HG02840 (cell line): Measurements from ENCODE around the gene SH3BGRL2.

Source experiments
- ATAC-seq: cut with Tn5 transposase; IDR thresholded peaks from one replicate; pipeline ENCODE4 v1.9.1; 2021; ENCODE audit warnings: mild to moderate bottlenecking, moderate library complexity, moderate number of reproducible peaks; ENCODE audit not compliant: unreplicated experiment, low FRiP score

The SH3BGRL2 gene

DNA sequence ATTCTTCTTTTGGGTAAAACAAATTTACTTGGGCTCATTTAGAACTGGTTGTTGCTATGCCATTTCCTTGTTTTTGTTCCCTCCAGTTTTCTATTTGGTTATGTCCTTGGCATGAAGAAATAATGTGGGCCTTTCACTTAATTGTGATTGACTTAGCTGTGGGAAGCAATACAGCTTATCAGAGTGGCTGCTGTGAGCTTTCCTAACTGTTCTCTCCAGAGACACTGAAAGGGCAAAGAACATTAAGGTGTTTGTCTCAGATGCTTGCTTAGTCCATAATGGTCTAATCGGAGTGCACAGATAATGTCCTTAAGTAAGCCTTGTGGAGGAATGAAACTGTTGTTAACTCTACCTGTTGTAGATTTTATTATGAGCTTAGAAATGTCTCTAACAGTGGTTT lies 56.6 kb downstream of the SH3BGRL2 start:
- ATAC-seq, result no peak

DNA sequence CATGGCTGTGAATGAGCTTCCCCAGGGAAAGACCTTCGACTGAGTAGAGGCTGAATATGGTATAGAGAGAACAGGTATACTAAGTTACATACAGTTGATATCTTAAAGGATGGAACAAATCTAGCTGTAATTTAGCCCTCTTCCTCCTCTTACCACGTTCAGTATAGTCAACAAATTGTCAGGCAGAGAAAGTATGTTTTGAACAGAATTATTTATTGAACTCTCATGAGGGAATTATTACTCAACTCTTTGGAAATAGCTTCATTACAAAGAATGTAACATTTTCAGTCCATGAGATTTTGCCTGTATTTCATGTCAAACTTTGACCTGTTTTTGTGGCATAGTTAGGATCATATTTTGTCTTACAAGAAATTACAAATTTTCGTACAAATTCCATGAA lies 63.0 kb downstream of the SH3BGRL2 start:
- no peak for ATAC-seq

DNA sequence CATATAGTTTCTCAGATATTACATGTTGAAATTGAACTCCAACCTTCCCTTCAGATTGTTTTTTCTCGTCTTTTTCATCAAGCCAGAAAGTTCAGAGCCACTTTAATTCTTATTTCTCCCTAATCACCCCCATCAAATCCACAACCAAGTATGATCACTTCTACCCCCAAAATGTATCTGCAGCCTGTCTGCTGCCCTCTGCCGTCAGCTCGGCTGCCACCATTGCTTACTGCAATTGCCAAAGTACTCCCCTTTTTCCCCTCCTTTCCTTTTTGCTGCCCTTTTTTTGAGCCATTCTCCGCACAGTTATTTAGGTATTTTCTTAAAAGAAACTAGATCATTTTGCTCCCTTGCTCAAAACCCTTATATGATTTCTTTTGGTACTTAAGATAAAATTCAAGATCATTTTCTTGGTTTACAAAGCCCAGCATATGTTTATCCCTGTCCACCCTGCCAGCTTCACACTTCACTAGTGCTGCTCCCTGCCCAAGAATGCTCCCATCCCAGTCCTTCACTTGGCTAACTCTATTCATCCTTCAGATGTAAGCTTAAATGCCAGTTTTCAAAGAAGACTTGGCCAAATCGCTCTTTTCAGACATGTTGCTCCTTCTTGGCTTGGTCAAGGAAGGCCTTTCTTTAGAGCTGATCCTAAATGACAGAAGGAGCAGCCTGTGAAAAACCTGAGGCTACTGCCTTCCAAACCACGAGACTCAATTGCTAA lies 63.7 kb downstream of the SH3BGRL2 start:
- ATAC-seq, result no peak

DNA sequence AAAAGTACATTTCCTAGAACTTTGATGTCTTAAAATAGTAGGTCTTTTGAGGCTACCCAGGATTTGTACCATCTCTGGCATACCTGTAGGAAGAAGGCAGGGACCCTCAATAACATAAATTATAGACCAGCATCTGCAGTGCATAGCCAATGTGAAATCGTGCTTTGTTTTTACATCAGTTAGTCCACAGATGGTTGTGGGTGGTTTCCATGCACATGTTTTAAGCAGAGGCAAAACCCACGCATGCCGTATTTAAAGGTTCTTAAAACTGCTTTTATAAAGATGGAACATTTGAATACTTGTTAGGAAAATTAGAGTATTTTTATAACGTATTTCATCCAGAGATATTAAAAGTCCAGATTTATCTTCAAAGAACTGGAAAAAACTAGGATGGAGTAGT lies 66.3 kb downstream of the SH3BGRL2 start:
- no peak for ATAC-seq

DNA sequence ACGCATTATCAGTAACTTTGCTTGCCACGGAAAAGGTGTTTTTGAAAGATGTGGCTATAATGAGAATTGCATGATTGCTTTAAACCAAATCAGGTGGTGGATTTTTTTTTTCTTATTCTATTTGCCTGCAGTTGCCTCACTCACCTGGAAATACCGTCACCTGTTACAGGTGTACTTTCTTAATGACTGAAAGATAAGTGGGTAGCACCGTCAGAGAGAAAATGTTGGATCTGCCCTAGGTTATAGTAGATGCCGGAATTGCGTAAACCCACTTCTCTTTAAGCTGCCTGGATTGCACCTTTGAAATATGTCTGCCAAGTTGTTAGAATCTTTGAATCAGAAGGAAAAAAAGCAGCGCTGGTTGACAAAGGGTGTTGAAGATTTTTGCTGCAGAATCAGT lies 68.5 kb downstream of the SH3BGRL2 start:
- ATAC-seq, result no peak

DNA sequence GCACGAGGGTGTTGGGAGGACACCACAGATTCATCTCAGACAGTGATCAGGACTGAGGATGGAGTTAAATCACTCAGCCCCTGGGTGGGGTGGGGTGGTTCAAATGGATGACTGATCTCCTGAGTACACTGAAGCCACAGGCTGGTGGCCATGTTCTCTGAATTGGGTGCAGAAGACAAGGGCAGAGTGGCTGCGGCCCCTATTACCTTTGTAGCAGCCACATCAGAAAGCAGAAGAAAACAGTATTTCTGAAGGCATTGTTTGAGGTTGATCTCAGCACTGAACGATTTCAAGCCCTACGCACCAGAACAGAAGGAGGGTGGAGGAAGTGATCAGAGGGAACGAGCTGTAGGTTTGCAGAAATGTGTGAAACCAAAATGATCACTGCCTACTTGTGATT lies 71.6 kb downstream of the SH3BGRL2 start:
- ATAC-seq, result no peak

DNA sequence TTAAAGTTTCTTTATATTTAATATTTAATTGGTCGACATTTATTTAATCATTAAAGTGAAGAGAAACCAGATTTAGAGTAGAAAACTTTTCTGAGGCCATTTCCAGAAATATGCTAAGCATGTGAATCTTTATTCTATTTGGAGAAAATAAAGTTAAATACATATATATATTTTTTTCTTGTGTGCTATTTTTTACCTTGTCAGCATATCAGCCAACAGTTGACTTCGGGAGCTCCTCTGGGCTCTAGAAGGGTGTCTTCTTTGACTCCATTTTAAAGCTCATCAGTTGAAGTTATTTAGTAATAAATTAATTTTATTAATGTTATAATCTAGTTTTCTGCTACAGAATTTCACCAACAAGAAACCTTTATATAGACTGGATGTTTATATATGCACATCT lies 73.1 kb downstream of the SH3BGRL2 start:
- no peak for ATAC-seq

DNA sequence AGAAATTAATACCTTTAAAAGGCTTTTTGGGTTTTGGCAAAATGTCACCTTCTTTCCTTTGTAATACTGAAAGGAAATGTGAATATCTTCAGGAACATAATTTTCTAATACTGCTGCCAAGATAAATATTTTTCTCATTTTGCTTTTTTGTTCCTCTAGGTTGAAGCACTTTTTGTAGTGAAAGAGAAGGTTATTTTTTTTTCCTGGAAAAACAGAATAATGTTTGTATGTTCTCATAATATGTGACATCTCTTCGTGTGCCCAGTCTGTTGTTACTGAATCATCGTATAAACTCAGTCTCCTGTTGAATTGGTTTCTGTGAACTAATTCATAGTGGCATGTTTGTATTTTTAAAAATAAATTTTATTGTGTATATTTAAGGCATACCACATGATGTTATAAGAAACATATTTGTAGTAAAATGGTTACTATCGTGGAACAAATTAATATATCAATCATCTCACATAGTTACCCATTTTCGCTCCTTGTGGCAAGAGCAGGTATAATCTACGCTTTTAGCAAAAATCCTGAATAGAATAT lies 74.4 kb downstream of the SH3BGRL2 start:
- ATAC-seq, result no peak

DNA sequence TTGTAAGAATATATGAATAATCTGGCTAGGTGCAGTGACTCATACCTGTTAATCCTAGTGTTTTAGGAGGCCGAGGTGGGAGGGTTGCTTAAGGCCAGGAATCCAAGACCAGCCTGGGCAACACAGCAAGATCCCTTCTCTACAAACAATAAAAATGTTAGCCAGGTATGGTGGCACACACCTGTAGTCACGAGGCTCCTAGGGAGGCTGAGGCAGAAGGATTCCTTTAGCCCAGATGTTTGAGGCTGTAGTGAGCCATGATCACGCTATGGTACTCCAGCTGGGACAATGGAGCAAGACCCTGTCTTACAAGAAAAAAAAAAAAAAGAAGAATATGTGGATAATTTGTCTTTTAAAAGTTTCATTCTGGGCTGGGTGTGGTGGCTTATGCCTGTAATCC lies 75.4 kb downstream of the SH3BGRL2 start:
- no peak for ATAC-seq

DNA sequence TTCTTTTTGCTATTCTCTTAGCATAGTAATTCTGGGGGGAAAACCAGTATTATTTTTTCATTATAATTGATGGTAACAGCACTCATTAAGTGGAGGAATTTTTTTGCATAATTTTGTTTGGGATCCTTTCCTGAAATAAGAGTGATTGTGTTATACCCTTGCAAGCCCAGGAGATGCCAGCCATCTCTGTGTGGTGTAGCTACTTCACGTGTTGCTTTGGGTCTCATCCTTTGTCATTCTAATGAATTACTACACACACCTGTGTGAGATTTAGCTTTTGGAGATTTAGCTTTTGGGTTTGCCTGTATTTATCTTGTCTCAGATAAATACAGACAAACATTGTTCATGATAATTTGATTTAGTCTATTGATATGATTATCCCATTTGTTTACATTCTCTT lies 76.5 kb downstream of the SH3BGRL2 start:
- no peak for ATAC-seq

DNA sequence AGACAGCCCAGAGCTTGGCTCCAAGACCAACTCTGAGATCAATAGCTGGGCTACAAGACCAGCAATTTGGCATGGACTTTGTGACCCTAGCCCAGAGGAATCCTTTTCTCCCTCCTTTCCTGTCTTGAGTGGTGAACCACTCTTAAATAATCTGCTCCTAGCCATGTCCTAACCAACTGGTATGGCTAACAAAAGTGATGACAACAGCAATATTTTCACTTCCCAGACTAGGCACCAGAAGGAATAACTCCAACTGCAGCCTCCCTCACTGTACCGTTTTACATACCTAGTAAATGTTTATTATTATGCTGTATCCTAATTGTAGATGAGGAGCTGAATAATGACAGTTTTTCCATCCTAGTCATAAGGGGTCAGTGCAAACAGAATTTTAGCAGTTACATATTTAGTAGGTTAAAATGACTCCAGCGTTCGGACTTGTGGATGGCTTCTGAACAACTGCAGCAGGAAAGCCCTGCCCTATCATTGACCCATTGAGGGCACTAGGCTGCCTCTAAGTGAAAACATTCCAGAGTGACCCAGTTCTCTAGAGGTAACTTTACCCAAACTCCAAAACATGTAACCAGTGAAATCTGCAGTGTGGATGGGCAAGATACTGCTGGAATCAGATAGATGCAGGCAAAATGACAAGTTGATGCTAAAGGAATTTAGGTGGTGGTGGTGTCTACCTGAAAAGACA lies 77.1 kb downstream of the SH3BGRL2 start:
- ATAC-seq, result no peak

DNA sequence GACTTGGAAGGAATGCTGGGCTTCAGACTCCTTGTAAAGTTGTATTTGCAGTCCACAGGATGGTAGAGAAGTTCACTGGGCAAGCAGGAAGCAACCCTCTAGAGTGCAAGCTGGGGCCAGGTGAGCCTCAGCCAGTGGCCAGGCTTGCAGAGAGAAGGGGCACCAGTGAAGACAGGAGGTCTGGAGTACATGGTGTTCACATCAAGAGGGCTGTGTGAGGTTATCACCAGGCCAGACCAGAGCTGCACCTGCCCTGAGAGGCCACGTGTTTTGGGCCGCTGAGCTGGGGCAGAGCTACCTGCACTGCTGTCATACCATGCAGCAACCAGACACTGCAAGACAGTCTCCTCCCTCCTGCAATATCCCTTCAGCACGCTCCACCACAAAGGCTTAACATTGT lies 79.0 kb downstream of the SH3BGRL2 start:
- no peak for ATAC-seq

DNA sequence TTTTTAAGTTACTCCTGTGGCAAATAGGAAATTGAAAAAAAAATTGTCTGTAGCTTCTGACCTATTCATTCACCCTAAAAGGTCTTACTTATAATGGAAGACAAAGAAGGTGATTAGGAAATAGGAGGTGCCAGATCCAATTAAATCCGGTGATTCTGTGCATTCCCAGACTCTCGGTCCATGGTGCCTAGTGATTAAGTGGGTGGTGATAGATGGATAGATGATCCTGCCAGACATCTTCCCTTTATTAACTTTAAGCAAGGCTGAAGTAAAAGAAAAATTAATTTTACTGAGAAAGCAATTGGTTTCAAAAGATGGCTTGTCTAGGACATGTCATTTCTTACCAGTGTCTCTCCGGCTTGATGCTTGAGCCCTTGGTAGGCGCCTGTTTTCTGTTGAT lies 80.0 kb downstream of the SH3BGRL2 start:
- no peak for ATAC-seq

DNA sequence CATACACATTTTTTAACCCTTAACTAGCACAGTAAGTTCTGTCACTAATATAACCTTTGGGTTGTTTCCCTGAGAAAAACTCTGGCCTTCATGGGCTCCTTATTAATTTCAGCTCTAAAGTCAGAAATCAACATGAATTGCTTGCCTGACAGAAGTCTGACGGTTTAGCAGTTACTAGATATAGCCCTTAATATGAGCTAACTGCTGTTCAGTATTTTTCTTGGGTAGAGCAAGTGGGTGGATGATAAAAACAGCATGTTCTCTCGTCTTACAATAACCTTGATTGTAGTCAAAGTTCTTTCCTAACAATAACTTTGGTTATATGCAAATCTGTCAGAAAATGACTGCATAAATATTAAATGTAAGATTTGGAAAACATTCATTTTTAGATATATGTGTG lies 81.0 kb downstream of the SH3BGRL2 start:
- no peak for ATAC-seq

DNA sequence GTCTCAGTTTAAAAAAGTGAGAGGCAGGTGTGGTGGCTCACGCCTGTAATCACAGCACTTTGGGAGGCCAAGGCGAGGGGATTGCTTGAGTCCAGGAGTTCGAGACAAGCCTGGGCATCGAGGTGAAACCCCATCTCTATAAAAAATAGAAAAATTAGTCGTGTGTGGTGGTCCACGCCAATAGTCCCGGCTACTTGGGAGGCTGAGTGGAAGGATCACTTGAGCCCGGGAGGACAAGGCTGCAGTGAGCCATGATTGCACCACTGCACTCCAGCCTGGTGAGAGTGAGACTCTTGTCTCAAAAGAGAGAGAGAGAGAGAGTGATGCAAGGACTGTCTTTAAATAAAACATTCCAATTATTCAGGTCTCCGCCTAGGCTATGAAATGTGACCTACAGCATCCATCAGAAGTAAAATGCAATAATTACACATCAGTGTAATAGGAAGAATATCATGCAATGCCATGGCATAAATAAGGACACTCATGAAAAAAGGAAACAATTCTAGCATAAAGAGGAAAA lies 81.5 kb downstream of the SH3BGRL2 start:
- no peak for ATAC-seq

DNA sequence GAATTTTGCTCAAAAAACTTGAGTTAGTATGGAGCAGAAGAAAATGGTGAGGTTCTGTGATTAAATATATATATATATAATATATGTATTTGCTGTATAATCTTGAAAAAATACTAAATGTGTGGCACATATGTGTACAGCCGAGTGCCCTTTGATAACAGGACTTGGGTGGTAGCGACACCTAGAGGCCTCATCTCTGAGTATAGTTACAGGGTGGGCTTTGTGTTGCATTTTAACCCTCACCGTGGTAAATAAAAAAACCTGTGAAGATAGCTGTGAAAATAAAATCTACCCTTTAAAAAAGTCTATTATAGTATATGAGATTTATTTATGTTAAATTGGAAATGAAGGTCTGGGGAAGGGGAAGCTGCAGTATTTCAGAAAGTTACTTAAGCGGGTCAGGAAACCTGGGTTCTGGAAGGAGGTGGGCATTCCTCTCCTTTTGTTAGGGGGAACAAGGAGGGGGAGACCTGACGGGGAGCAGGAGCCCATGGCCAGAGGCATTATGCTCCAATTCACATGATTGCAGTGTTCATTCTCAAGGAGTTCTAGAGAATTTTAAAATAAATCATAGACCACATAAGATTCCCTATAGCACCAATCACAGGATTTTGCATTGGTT lies 82.7 kb downstream of the SH3BGRL2 start:
- ATAC-seq, result no peak

DNA sequence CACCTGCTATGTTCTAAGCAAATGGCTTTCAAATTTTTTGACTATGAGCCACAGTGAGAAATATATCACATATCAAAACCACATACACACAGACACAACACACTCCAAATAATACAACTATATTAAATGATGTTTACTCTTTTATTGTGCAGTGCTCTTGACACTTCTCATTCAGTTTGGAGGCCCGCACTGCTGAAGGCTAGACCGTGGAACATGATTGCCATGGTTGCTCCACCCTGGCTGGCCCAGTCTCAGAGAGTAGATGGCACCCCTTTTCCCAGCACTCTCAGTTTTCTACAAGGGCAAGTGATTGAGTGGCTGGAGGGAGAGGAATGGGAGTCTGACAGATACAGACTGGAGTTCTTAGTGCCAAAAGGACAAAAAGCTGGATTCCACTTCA lies 86.9 kb downstream of the SH3BGRL2 start:
- ATAC-seq, result no peak

DNA sequence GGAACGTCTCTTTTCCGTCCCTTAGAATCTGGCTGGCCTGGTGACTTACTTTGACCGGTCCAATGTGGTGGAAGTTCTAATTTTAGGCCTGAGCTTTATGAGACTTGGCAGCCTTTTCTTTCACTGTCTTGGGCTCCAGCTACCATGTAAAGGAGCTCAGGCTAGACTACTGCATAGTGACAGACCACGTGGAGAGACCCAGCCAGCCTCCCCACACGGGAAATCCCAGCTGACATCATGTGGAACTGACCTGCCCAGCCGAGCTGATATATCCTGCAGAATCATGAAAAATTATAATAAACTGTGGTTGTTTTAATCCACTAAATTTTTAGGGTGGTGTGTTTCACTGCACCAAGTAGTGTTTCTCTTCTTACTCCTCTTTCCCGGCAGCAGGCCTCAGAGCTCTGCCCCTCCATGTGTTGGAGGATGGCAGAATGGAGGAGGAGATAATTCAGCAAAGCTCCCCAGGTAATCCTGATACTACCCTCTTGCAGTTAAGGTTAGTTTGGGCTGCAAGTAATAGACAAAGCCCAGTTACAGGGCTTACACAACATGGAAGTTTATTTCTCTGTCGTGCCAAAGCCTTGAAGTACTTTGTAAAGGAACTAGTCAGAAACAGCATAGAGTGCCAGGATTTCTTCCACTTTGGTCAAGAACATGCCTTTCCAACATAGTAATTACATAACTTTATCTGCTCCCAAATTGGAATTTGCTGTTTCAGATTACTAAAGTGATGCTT lies 87.5 kb downstream of the SH3BGRL2 start:
- no peak for ATAC-seq

DNA sequence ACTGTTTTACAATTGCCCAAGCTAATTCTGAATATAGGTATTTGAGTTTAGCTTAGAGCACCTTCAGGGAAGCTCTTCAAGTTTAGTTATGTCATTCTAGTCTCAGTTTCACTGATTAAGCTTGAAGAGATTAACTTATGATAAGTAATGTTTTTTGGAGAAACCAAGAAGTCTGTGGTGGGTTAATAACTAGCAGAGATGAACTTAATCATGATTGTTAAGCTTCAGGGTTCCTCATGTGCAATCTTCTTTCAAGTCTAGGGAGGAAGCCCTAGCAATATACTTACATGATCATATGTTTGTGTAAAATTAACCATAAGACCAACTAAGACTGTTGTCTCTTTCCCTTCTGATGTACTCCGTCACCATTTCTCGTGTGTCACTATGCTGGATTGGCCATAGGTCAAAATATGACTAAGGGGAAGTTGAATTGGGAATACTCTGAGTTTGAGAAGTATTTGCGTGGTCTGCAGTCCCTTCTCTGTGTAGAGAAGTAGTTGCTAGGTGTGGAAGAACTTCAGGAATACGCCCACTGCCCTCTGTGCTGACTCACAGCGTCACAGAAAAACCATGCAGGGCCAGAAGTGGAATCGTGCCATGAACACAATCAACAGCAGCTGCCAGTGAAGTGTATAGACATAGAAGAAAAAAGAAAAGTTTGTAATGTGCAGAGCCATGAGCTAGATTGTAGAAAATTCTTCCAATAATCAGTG lies 88.3 kb downstream of the SH3BGRL2 start:
- no peak for ATAC-seq

DNA sequence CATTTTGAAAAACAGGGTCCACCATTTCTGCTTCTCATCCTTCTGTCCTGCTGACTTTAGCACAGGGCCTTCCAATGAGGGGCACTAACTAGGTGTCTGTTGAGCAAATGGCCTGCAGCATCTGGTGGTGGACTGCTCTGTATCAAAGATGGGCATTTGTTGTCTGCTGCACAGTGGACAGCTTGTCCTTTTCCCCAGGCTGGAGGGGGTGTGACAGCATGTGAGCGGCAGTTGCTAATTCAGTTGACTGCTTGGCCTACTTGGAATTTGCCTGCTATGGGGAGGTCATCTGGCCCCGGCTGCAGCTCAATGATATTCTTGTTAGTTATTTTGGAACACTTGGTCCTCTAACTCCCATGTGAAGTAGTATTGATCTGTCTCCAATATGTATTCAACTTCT lies 93.7 kb downstream of the SH3BGRL2 start:
- no peak for ATAC-seq
